Measurements from ENCODE around the gene PLCL2.

The PLCL2 gene

DNA sequence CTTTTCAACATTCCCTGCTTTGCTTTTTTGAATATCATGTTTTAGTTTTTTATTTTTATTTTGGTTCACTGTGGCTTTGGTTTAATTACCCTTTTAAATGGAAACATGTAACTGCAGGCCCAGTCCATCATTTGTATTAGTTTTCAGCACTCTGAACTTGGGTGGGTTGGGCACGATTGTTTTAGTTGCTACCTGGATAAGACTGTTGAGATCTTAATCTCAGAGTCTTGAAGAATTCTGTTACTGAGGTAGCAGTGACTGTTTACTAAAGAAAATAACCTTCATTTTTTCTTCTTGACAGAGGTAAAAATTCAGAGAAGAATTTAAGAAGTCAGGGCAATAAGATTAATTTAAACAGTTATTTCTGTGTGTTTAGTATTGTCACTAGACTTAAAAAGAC is 15.2 kb downstream of the PLCL2 start:
- H3K27ac ChIP-seq (ENCODE audit: low read length): no peak overlapping the region
- peaks cover 33% of the 10 kb centered on the region for H4K20me1 ChIP-seq (ENCODE audit: insufficient read depth, low read length)

DNA sequence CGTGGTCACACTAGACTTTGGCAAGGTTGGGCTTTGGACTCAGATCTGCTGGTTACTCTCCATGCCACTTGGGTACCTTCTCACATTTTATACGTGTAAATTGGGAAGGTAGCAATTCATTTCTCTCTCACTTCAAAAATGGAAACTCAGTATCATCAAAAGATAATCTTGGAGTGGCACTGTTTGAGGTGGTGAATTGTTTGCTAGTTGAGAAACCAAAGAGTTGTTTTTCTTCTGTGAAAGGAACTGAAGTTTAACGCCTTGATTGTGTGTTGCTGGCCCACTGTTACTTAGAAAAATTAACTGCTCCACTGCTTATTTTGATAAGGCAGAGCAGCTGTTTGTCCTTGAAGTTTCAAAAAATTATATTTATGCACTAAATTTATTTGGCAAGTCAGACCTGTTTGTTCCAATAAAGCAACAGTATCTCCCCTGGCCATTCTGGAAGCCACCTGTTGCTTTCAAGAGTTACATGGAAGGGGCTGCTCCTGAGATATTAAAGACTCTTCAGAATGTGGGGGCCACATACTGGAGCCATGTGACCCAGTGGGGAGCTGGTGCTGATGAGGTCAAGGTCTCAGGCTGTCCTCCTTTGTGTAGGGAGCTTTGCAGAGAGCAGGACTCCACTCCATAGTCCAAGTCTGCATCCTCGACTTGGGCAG is 16.2 kb downstream of the PLCL2 start:
- H3K4me3 ChIP-seq (ENCODE audit: low read length): no peak overlapping the region
- H3K27ac ChIP-seq (ENCODE audit: low read length): no peak overlapping the region
- no peaks in the 10 kb centered on the region for H3K27me3 ChIP-seq (ENCODE audit: low read depth, low read length)
- H3K36me3 ChIP-seq (replicated peaks; ENCODE audit: low read depth, low read length): peaks cover 4% of the 10 kb centered on the region
- H3K79me2 ChIP-seq (ENCODE audit: low read length): peaks cover 56% of the 10 kb centered on the region
- H3K4me1 ChIP-seq (ENCODE audit: low read length): peaks cover 24% of the 10 kb centered on the region
- no peak overlapping the region for H3K4me2 ChIP-seq (ENCODE audit: low read length)
- H3K9me3 ChIP-seq (ENCODE audit: insufficient read depth, low read length): no peaks in the 10 kb centered on the region
- H4K20me1 ChIP-seq (ENCODE audit: insufficient read depth, low read length): peaks cover 32% of the 10 kb centered on the region
- H3K9ac ChIP-seq (ENCODE audit: low read length): no peak overlapping the region
- H2AFZ ChIP-seq (ENCODE audit: low read depth, low read length): no peak overlapping the region
- no peak for TF ChIP-seq EZH2phosphoT487 (IDR thresholded peaks at IDR 0.05; ENCODE audit: low read depth)
- TF ChIP-seq, protein P1, sequence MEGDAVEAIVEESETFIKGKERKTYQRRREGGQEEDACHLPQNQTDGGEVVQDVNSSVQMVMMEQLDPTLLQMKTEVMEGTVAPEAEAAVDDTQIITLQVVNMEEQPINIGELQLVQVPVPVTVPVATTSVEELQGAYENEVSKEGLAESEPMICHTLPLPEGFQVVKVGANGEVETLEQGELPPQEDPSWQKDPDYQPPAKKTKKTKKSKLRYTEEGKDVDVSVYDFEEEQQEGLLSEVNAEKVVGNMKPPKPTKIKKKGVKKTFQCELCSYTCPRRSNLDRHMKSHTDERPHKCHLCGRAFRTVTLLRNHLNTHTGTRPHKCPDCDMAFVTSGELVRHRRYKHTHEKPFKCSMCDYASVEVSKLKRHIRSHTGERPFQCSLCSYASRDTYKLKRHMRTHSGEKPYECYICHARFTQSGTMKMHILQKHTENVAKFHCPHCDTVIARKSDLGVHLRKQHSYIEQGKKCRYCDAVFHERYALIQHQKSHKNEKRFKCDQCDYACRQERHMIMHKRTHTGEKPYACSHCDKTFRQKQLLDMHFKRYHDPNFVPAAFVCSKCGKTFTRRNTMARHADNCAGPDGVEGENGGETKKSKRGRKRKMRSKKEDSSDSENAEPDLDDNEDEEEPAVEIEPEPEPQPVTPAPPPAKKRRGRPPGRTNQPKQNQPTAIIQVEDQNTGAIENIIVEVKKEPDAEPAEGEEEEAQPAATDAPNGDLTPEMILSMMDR (IDR thresholded peaks at IDR 0.05; ENCODE audit: low read depth, low read length): no peak

More for the DNA sequence above, 15.2 kb downstream of the PLCL2 start:
- no peak overlapping the region for H3K4me2 ChIP-seq (ENCODE audit: low read length)
- no peak overlapping the region for H3K4me3 ChIP-seq (ENCODE audit: low read length)
- H3K79me2 ChIP-seq (ENCODE audit: low read length): peaks cover 61% of the 10 kb centered on the region
- no peak overlapping the region for H3K9ac ChIP-seq (ENCODE audit: low read length)
- no peak overlapping the region for H2AFZ ChIP-seq (ENCODE audit: low read depth, low read length)
- no peaks in the 10 kb centered on the region for H3K9me3 ChIP-seq (ENCODE audit: insufficient read depth, low read length)
- H3K27me3 ChIP-seq (ENCODE audit: low read depth, low read length): no peaks in the 10 kb centered on the region
- peaks cover 2% of the 10 kb centered on the region for H3K36me3 ChIP-seq (replicated peaks; ENCODE audit: low read depth, low read length)
- H3K4me1 ChIP-seq (ENCODE audit: low read length): peaks cover 29% of the 10 kb centered on the region
- TF ChIP-seq, protein P1 (IDR thresholded peaks at IDR 0.05; ENCODE audit: low read depth, low read length): no peak
- no peak for TF ChIP-seq EZH2phosphoT487 (IDR thresholded peaks at IDR 0.05; ENCODE audit: low read depth)

DNA sequence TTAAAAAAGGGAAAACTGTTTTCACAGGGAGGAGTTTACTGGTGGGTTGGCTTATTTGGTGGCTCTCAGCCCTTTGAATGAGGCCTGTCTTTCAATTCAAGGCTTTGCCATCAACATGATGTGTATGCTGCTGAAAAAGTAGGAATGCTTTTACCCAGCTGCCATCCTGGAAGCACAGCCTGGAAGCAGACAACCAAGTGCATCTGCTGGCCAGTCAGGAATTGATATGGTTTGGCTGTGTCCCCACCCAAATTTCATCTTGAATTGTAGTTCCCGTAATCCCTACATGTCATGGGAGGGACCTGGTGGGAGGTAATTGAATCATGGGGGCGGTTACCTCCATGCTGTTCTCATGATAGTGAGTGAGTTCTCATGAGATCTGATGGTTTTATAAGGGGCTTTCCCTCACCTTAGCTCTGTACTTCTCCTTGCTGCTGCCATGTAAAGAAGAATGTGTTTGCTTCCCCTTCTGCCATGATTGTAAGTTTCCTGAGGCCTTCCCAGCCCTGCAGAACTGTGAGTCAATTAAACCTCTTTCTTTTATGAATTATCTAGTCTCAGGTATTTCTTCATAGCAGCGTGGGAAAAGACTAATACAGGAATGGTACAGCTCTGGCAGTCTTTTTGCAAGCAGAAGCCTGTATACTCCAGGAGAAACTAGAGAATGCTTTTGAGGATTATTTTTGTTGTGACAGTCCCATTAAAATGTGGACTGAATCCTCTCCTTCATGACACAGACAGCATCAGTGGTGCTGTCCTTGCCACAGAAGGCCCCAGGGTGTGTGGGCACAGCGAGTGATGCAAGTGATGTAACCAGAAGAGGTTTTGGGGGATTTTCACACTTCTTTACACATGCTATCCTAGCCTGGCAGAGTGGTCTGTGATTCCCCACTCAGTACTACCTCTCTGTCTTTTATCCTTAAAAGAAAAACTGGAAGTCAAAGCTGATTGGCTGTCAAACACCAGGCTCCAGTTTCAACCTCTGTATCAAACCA is 20.0 kb downstream of the PLCL2 start:
- Histone ChIP-seq H3K4me2 (ENCODE audit: low read length) (no peak overlapping the region), H4K20me1 (ENCODE audit: insufficient read depth, low read length) (peaks cover 15% of the 10 kb centered on the region; the same call in 1 of the 2 replicates), H3K79me2 (ENCODE audit: low read length) (peaks cover 33% of the 10 kb centered on the region)

More for the DNA sequence above, 20.0 kb downstream of the PLCL2 start:
- peaks cover 15% of the 10 kb centered on the region for H3K4me1 ChIP-seq (ENCODE audit: low read length)
- H3K36me3 ChIP-seq (replicated peaks; ENCODE audit: low read depth, low read length): peaks cover 4% of the 10 kb centered on the region
- H3K9me3 ChIP-seq (ENCODE audit: insufficient read depth, low read length): no peaks in the 10 kb centered on the region
- H3K27me3 ChIP-seq (ENCODE audit: low read depth, low read length): no peaks in the 10 kb centered on the region
- no peak overlapping the region for H2AFZ ChIP-seq (ENCODE audit: low read depth, low read length)
- H3K9ac ChIP-seq (ENCODE audit: low read length): no peak overlapping the region
- H3K4me3 ChIP-seq (ENCODE audit: low read length): no peak overlapping the region
- H3K27ac ChIP-seq (ENCODE audit: low read length): no peak overlapping the region
- no peak for TF ChIP-seq EZH2phosphoT487 (IDR thresholded peaks at IDR 0.05; ENCODE audit: low read depth)
- TF ChIP-seq, protein P1 (IDR thresholded peaks at IDR 0.05; ENCODE audit: low read depth, low read length): no peak
